ENCODE results near the gene OCA2.
"Not testable (repeated sequence)": the region's sequence is repeated elsewhere in the genome, so short reads cannot be mapped to it uniquely, and the experiment has no call there.

OCA2 gene

DNA sequence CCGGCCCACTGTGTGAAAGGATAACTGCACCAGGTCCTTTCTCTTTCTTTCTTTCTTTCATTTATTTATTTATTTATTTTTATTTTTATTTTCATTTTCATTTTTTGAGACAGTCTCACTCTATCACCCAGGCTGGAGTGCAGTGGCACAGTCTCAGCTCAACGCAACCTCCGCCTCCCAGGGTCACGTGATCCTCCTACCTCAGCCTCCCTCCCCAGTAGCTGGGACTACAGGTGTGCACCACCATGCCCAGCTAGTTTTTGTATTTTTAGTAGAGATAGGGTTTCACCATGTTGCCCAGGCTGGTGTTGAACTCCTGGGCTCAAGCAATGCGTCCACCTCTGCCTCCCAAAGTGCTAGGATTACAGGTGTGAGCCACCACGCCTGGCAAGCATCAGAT, 146.5 kb downstream of the OCA2 start:
- not testable (repeated sequence) for DNase-seq (ENCODE audit: low read depth in 2 of 2)

DNA sequence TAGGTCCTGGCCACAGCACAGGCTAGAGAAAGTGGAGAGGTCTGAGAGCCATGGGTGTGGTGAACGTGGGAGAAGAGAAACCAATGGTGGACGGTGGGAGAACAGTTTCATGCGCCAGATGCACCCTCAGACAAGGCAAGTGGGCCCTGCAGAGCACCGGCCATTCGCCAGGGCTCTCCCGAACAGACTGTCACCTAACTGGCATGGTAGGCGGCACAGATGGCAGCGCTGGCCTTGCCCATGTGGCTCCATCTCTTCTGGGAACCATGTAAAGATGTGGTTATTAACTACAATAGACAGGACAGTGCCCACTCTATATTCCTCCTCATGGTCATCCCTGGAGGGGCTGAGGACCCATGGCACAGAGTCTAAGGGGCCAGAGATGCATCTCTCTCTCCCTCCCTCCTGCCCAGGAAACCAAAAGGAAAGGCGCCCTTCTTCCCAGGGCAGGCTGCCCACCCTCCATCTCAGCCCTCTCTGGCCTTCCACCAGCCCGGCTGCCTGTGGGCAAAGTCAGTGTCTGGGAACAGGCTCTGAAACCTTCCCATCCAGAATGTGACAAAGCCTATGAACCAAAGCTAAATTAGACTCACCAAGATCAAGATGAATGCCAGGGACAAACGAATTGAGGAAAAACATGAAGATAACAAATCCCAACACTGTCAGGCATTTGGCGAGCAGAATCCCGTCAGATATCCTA, 147.8 kb downstream of the OCA2 start:
- no peak for DNase-seq (ENCODE audit: low read depth in 2 of 2)

DNA sequence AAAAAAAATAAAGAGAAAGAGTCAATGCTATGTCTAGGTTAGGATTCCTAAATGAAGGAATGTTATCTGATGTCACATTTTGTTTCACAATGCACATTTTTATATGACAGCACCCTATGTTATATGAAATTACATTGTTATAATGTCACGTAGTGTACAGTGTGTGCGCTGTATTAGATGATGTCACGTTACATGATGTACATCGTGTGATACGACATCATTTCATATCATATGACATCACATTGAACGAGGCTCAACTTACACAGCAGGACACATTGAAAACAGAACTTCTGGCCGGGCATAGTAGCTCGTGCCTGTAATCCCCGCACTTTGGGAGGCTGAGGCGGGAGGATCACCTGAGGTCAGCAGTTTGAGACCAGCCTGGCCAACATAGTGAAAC, 150.0 kb downstream of the OCA2 start:
- DNase-seq (ENCODE audit: low read depth in 2 of 2) = no peak

- DNase-seq (ENCODE audit: low read depth in 2 of 2) = no peak
These were observed 159.9 kb downstream of the OCA2 start for GRCh38 chr15:27939246-27939645.

- DNase-seq (ENCODE audit: low read depth in 2 of 2) = no peak
These were observed 161.3 kb downstream of the OCA2 start for GRCh38 chr15:27937851-27938250.

DNA sequence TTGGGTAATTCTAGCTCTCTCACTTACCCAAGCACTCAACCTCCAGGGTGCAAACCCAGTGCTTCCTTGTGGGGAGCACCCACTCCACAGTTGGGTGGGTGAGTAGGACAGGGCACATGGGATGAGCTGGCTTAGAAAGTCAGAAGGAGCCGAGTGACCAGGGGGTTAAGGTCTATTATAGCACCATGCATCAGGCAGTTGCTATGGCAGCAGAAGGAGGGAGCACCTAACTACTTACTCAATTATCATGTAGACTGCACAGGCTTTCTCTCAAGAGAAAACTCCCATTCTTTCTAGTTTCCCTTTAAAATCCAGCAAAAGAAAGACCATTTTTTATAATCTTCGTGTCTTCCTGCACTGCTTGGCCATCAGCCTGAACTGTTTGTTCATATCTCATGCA, 163.0 kb downstream of the OCA2 start:
- no peak for DNase-seq (ENCODE audit: low read depth in 2 of 2)

- no peak for DNase-seq (ENCODE audit: low read depth in 2 of 2)
These were observed 163.8 kb downstream of the OCA2 start for GRCh38 chr15:27935328-27935727.

DNA sequence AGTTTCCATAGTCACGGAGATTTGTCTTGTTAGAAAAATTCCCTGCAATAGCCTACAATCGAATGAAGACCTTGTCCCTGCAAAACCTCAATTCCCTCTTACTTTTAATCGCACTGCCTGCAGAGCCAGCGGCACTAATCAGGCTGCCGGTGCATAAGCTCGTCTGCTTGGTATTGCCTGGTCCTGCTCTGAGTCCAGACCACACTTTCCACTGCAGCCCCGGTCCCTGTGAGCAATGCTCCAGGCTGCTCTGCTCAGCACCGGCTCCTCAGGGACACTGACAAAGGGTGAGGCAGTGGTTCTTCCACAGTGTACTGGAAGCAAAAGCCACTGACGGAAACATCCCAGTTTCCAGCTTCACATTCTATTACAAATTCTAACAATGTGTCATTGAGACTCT, 164.3 kb downstream of the OCA2 start:
- no peak for DNase-seq (ENCODE audit: low read depth in 2 of 2)

- DNase-seq (ENCODE audit: low read depth in 2 of 2) = no peak
These were observed 165.6 kb downstream of the OCA2 start for GRCh38 chr15:27933562-27933961.

DNA sequence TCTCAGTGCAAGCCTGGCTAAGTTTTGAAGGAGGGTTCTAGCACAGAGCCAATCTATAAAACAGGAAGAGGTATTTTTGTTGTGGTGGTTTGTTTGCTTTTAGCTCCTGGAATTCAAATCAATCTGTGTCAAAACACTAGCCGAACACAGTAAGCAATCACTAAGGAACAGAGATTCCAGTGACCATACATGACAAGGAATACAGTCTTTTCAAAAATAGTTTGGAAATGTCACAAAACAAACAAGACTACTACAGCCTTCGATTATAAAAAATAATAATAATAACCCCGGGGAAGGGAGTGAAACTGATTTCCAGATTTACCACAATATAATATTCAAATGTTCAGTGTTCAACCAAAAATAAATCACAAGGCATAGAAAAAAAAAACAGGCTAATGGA, 166.5 kb downstream of the OCA2 start:
- no peak for DNase-seq (ENCODE audit: low read depth in 2 of 2)

- no peak for DNase-seq (ENCODE audit: low read depth in 2 of 2)
These were observed 170.7 kb downstream of the OCA2 start for GRCh38 chr15:27928386-27928785.

GRCh38 chr15:27912283-27912682, 186.8 kb downstream of the OCA2 start:
- no peak for DNase-seq (ENCODE audit: low read depth in 2 of 2)

GRCh38 chr15:27906802-27907201, 192.3 kb downstream of the OCA2 start:
- no peak for DNase-seq (ENCODE audit: low read depth in 2 of 2)

DNA sequence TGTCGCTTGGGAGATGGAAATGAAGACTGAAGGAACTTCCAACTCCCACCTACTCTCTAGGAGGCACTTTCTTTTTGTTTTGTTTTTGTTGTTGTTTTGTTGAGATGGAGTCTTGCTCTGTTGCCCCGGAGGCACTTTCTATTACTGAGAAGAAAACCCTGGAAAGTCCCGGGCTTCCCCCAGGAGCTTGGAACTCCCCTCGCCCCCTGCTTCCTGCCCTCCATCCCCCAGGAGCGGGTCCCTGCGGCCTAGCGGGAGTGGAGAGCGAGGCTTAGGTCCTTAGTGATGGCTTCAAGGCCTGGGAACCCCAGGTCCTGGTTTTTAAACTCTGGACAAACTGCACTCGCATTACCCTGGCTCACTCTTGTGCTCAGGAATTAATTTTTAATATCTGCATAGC, 195.7 kb downstream of the OCA2 start:
- DNase-seq (ENCODE audit: low read depth in 2 of 2) = no peak

DNA sequence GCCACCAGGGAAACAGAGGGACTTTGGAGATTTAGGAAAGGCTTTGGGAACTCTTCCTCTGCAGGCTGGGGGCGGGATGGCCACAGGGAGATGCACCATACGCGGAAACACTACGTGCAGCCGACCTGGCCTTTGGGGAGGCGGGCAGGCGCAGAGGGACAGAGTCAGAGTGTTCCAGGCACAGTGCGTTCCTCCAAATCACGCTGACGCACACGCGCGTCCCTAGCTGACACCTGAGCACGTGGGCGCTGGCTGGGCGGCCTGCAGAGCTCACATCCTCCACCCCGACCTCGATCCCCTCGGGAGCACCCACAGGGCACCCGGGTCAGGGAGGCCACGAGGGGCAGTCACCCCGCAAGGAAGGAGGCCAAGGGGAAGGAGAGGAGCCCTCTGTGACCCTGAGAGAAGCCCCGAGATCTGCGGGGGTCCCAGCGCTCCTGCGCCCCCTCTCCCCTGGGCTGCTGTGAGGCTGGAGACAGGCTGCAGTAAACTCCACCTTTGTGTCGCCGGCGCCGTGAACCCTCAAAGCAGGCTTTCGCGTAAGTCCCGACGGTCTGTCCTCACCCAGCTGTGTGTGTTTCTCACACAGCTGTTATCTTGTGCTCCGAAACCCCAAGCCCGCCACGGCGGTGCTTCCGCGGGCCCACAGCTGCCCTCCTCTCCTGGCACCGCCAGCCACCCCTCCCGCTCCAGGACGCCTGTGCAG, 196.3 kb downstream of the OCA2 start:
- no peak for DNase-seq (ENCODE audit: low read depth in 2 of 2)

- no peak for DNase-seq (ENCODE audit: low read depth in 2 of 2)
These were observed 199.4 kb downstream of the OCA2 start for GRCh38 chr15:27899583-27900285.

DNA sequence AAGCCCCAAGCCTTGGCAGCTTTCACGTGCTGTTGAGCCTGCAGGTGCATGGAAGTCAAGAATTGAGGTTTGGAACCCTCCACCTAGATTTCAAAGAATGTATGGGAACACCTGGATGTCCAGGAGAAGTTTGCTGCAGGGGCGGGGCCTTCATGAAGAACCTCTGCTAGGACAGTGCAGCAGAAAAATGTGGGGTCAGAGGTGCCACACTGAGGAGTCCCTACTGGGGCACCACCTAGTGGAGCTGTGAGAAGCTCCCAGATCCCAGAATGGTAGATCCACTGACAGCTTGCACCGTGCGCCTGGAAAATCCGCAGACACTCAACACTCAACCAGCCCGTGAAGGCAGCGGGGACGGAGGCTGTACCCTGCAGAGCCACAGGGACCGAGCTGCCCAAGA, 201.6 kb downstream of the OCA2 start:
- DNase-seq (ENCODE audit: low read depth in 2 of 2) = no peak

GRCh38 chr15:27894645-27895044, 204.5 kb downstream of the OCA2 start:
- no peak for DNase-seq (ENCODE audit: low read depth in 2 of 2)

GRCh38 chr15:27889258-27889657, 209.9 kb downstream of the OCA2 start:
- DNase-seq (ENCODE audit: low read depth in 2 of 2) = no peak

DNA sequence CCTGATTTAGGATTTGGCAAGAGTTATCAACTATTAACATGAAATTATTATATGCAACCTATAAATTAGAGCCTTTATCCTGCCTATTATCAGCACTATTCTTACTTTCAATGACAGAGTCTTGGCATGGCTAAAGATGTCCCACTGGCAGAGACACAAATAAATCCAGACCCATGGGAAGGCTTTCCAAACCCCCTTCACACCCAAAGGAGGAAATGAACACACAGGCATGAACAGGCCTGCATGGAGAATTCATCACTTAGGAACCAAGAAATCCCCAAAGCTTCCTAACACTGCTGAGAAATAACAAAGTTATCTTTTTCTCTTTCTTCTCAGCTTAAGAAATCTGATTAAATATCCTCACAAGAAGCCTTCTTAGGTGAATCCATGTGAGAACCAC, 213.9 kb downstream of the OCA2 start:
- no peak for DNase-seq (ENCODE audit: low read depth in 2 of 2)

DNA sequence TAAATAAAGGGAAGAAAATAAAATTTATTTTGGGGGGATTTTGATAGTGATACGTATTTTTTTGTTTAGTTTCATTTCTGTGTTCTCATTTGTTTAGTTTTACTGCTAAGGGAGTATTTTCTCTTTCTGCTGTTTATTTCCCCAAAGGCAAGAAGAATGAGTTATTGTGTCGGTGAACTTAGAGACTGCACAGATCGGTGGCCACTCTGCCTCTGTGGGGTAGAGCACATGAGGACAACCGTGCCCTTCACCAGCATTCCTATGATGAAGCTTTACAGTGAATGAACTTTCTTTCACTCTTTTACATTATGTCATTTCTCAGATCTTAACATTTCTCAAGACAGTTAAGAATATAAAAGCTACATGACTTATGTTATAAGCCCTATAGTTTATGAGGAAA, 214.4 kb downstream of the OCA2 start:
- DNase-seq (ENCODE audit: low read depth in 2 of 2) = no peak

- no peak for DNase-seq (ENCODE audit: low read depth in 2 of 2)
These were observed 220.3 kb downstream of the OCA2 start for GRCh38 chr15:27878841-27879240.

DNA sequence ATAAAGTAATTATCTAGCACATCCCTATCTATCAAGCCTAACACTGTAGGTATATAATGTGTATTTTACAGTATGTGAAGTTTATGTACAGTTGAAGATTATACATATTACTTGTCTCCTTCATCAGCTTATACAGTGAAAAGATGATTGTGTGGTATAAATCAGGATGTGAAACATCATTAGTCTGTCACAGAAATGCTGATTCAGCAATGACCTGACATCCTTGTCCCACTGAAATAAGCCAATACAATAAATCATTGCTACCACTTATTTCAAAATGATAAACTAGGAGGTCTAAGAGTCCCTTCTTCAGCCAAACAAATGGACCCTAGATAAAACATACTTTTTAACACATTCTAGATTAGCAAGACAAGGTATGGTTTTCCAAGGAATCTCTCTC, 225.3 kb downstream of the OCA2 start:
- DNase-seq (ENCODE audit: low read depth in 2 of 2) = no peak
